Activated naive CD4-positive, alpha-beta T cell treated with anti-CD3 and anti-CD28 coated beads, Interleukin-2, amount 10 ng/mL, durations not matched to agents 7 days and 5 days (primary cell): ENCODE measurements around the gene SAXO2.
"Not testable (repeated sequence)": the region's sequence is repeated elsewhere in the genome, so short reads cannot be mapped to it uniquely, and the experiment has no call there.

ENCODE experiments used
- CTCF ChIA-PET: fragments of 350-600 bp; sonication (Branson Sonifier 250); formaldehyde crosslinking; loops from one replicate; lab custom pipeline; 2021; ENCODE audit warnings: antibody characterized with exemption; lab: Charles Lee
- DNase-seq: peaks from one replicate; pipeline ENCODE4 v3.0.0-alpha.2; 2020
- H3K27ac Mint-ChIP-seq: one replicate; pipeline ENCODE4 v1.8.0; 2021; ENCODE audit warnings: mild to moderate bottlenecking, moderate library complexity, mixed read lengths
- H3K27me3 Mint-ChIP-seq: one replicate; pipeline ENCODE4 v1.8.0; 2021; ENCODE audit warnings: mild to moderate bottlenecking, mixed read lengths
- H3K36me3 Mint-ChIP-seq: one replicate; pipeline ENCODE4 v1.8.0; 2021; ENCODE audit warnings: mixed read lengths
- H3K4me1 Mint-ChIP-seq: one replicate; pipeline ENCODE4 v1.8.0; 2021; ENCODE audit warnings: mixed read lengths
- H3K4me3 Mint-ChIP-seq: one replicate; pipeline ENCODE4 v1.8.0; 2021; ENCODE audit warnings: mild to moderate bottlenecking, moderate library complexity, mixed read lengths
- H3K9me3 Mint-ChIP-seq: one replicate; pipeline ENCODE4 v1.8.0; 2021; ENCODE audit warnings: mixed read lengths

The SAXO2 gene, protein sequence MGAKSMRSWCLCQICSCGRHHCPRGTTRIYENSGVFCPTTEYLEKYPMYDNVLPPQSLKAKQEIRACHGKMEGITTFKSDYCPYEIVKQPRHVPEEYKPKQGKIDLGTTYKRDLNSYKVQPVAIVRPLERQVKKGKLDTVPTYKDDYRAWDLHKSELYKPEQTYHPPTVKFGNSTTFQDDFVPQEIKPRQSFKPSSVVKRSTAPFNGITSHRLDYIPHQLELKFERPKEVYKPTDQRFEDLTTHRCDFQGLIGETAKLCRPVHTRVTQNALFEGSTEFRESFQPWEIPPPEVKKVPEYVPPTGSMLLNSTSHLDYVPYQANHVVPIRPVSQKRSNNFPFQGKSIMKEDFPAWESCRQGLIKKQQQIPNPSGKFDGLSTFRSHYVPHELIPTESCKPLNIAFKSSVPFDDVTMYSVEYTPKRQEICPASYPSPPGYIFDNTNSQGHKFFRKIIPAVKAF

GRCh38 chr15:82262422-82263026, at the start of gene SAXO2, which contains the start of gene EFL1:
TSS of gene SAXO2 (plus strand) at chr15:82262818. CDS start at chr15:82262880, 62 bp downstream.
TSS of gene EFL1 (minus strand) at chr15:82262734. CDS start at chr15:82261778, 956 bp downstream.
- peak within 1 kb of the TSS; percentile 94 for H3K4me3 Mint-ChIP-seq
- DNase-seq = peak; percentile 97
- peak within 1 kb of the TSS; percentile 86 for H3K27ac Mint-ChIP-seq
- no peaks in the 10 kb centered on the region for H3K27me3 Mint-ChIP-seq
- H3K4me1 Mint-ChIP-seq = peaks cover 40% of the 10 kb centered on the region
- H3K36me3 Mint-ChIP-seq = peaks cover 19% of the 10 kb centered on the region
- no peaks in the 10 kb centered on the region for H3K9me3 Mint-ChIP-seq
- CTCF ChIA-PET = interaction anchor here (0.8 kb wide), 1 partner anchor 64 kb away, joined by 3 read pairs; no protein-coding TSS in a partner anchor

DNA sequence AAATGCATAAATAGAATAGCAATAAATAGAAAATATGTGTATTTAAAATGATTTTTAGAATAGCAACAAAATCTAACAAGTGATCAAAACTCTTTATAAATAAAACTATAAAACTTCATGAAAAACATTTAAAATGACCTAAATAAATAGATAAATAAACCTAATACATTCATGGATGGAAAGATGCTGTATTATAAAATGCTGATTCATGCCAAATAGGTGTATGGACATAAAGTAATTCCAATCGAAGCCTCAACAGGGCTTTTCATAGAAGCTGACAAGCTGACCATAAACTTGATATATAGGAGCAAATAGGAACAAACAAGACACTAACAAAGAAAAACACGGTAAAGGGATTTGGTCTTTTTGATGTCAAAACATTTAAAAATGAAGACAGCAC, 46.5 kb upstream of the SAXO2 start:
- CTCF ChIA-PET, H3K27ac Mint-ChIP-seq, H3K9me3 Mint-ChIP-seq, H3K4me1 Mint-ChIP-seq, H3K4me3 Mint-ChIP-seq, H3K27me3 Mint-ChIP-seq, DNase-seq: not testable (repeated sequence)
- peaks cover 41% of the 10 kb centered on the region for H3K36me3 Mint-ChIP-seq

- H3K4me3 Mint-ChIP-seq, H3K27me3 Mint-ChIP-seq, H3K27ac Mint-ChIP-seq, CTCF ChIA-PET, H3K9me3 Mint-ChIP-seq, H3K4me1 Mint-ChIP-seq: not testable (repeated sequence)
- peak; percentile 50 for DNase-seq
- peaks cover 27% of the 10 kb centered on the region for H3K36me3 Mint-ChIP-seq
These were observed 41.1 kb upstream of the SAXO2 start for GRCh38 chr15:82221535-82221934.

DNA sequence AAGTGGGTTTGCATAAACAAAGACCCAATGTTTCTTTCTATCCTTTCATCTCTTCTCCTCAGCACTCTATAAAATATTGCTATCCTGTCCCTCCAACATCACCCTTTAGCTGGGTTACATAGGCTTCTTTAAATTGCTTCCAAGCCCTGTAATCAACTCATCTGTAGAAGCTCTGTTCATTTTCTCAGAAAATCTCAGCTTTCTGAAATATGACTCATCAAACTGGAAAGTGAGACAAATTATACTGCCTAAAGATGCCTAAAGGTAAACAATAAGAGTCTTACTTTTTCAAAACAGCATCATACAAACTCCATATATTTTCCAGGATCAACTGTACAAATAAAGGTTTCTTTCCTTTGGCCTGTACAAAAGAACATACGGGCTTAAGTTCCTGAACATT, 33.9 kb upstream of the SAXO2 start:
- no peak for DNase-seq
- no peaks in the 10 kb centered on the region for H3K9me3 Mint-ChIP-seq
- CTCF ChIA-PET = no interaction called here
- peaks cover 13% of the 10 kb centered on the region for H3K4me1 Mint-ChIP-seq
- H3K4me3 Mint-ChIP-seq = no peak overlapping the region
- peaks cover 43% of the 10 kb centered on the region for H3K36me3 Mint-ChIP-seq
- H3K27ac Mint-ChIP-seq = no peak overlapping the region
- no peaks in the 10 kb centered on the region for H3K27me3 Mint-ChIP-seq

- Mint-ChIP-seq H3K4me1 (peaks cover 13% of the 10 kb centered on the region), H3K27ac (no peak overlapping the region), H3K9me3 (no peaks in the 10 kb centered on the region)
These were observed 31.4 kb upstream of the SAXO2 start for GRCh38 chr15:82231233-82231632.

DNA sequence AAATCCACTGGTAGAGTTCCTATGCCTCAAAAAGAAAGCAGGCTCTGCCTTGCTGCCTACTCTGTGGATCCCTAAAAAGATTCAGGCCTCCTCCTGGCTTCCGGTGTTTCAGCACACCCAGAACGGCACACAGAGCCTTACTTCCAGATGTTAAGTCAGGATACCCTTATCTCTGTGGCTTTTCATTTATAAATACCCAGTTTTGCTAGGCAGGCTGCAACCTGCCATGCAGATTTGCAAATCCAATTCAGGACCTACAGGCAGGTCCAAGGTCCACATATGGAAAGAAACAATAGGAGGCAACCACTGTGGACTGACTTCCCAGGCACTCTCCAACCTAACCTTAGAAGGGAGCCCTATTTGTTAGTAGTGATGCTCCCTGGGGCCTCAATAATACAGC, 30.8 kb upstream of the SAXO2 start:
- no peak for DNase-seq
- Mint-ChIP-seq H3K36me3 (peaks cover 37% of the 10 kb centered on the region), H3K4me1 (peaks cover 13% of the 10 kb centered on the region), H3K27ac (no peak overlapping the region), H3K9me3 (no peaks in the 10 kb centered on the region), H3K4me3 (no peak overlapping the region), H3K27me3 (no peaks in the 10 kb centered on the region)
- CTCF ChIA-PET = no interaction called here

More at GRCh38 chr15:82231233-82231632, 31.4 kb upstream of the SAXO2 start:
- CTCF ChIA-PET = no interaction called here
- H3K36me3 Mint-ChIP-seq = peaks cover 41% of the 10 kb centered on the region
- no peak for DNase-seq
- H3K4me3 Mint-ChIP-seq = no peak overlapping the region
- H3K27me3 Mint-ChIP-seq = no peaks in the 10 kb centered on the region

GRCh38 chr15:82237944-82238534, 24.6 kb upstream of the SAXO2 start:
- H3K27me3 Mint-ChIP-seq, H3K4me3 Mint-ChIP-seq, H3K9me3 Mint-ChIP-seq, H3K27ac Mint-ChIP-seq, CTCF ChIA-PET, DNase-seq: not testable (repeated sequence)
- peaks cover 41% of the 10 kb centered on the region for H3K36me3 Mint-ChIP-seq
- H3K4me1 Mint-ChIP-seq = peaks cover 11% of the 10 kb centered on the region

DNA sequence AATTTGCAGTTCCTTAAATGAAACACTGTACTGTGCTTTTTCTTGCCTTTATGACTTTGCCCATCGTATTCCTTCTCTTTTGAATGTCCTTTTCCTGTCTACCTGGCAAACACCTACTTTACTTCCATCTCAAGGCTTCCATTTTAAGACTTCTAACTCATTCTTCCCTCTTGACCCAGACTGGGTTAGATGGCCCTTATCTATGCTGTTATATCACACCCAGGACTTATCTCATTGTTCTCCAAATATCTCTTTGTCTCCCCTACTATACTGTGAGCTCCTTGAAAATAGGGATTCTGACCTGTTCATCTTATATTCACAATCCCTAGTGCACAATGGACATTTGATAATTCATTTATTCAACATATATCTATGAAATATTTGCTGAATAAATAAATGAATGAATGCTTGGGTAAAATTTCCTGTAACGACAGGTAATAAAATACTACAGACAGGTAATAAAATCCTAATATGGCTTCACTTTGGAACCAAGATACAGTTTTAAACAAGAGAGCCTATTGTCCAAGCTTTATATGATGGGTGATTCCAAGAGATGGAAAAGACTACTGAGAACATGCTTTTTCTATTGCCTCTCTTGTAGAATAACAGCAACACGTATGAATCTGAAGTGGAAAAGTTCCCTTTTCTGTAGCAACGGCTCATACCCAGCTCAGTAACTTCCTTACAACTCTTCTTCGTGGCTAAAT, 22.8 kb upstream of the SAXO2 start:
- no peaks in the 10 kb centered on the region for H3K27me3 Mint-ChIP-seq
- no peak for DNase-seq
- no peaks in the 10 kb centered on the region for H3K9me3 Mint-ChIP-seq
- H3K36me3 Mint-ChIP-seq = peaks cover 40% of the 10 kb centered on the region
- H3K27ac Mint-ChIP-seq = no peak overlapping the region
- H3K4me3 Mint-ChIP-seq = no peak overlapping the region
- peaks cover 16% of the 10 kb centered on the region for H3K4me1 Mint-ChIP-seq
- CTCF ChIA-PET = no interaction called here

DNA sequence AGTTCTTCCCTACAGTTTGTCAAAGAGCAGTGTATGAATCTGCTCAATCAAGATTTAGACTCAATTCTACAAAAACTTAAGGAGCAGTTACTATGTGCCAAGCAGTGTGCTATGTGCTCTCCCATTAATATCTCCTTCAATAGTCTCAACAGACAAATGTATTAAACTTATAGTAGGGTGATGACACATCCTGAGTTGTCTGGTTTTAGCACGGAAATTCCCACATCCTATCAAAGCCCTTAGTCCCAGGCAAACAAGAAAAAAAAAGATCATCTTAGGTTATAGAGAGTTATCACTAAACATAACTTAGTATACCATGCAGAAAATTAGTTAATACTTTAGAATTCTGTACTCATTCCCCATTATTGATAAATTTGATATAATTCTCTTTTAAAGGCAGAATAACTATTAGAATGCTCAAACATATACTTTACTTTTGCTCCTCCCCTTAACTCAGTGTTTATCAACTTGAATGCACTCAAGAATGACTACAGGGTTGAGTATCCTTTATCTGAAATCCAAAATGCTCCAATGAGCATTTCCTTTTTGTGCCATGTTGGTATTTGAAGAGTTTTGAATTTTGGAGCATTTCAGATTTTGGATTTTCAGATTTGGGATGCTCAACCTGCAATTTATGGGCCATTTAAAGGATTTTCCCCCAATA, 20.6 kb upstream of the SAXO2 start:
- H3K4me3 Mint-ChIP-seq, H3K9me3 Mint-ChIP-seq, DNase-seq, H3K27ac Mint-ChIP-seq, CTCF ChIA-PET, H3K27me3 Mint-ChIP-seq: not testable (repeated sequence)
- H3K4me1 Mint-ChIP-seq = peaks cover 35% of the 10 kb centered on the region
- H3K36me3 Mint-ChIP-seq = peaks cover 44% of the 10 kb centered on the region

- H3K27ac Mint-ChIP-seq, H3K4me3 Mint-ChIP-seq, H3K9me3 Mint-ChIP-seq, DNase-seq, H3K27me3 Mint-ChIP-seq, CTCF ChIA-PET: not testable (repeated sequence)
- Mint-ChIP-seq H3K36me3 (peaks cover 45% of the 10 kb centered on the region), H3K4me1 (peaks cover 32% of the 10 kb centered on the region)
These were observed 19.0 kb upstream of the SAXO2 start for GRCh38 chr15:82243644-82244043.

GRCh38 chr15:82245956-82246355, 16.7 kb upstream of the SAXO2 start:
- H3K9me3 Mint-ChIP-seq, H3K27me3 Mint-ChIP-seq, CTCF ChIA-PET, H3K4me3 Mint-ChIP-seq: not testable (repeated sequence)
- peak; percentile 22 for DNase-seq
- Mint-ChIP-seq H3K36me3 (peaks cover 26% of the 10 kb centered on the region), H3K27ac (peak overlapping the region; percentile 15), H3K4me1 (peaks cover 32% of the 10 kb centered on the region)

DNA sequence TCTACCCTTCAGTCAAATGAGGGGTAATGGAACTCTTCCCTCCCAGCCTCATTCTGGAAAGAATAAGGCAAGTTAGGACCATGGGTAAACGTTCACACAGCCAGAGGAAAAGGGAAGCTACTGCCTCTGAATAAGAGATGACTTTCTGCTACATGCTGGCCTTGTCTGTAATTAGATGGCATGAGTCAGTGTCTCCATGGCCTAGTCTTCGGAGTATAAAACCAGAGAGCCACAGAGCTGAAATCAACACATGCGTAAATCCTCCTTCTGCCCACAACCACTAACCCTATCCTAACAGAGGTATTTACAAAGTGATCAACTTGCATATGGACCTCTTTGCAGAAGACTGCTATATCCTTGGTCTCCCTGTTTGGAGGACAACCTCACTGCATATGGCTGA, 14.4 kb upstream of the SAXO2 start:
- DNase-seq, H3K27ac Mint-ChIP-seq, CTCF ChIA-PET, H3K4me3 Mint-ChIP-seq, H3K9me3 Mint-ChIP-seq, H3K27me3 Mint-ChIP-seq: not testable (repeated sequence)
- Mint-ChIP-seq H3K4me1 (peaks cover 26% of the 10 kb centered on the region), H3K36me3 (peaks cover 30% of the 10 kb centered on the region)

DNA sequence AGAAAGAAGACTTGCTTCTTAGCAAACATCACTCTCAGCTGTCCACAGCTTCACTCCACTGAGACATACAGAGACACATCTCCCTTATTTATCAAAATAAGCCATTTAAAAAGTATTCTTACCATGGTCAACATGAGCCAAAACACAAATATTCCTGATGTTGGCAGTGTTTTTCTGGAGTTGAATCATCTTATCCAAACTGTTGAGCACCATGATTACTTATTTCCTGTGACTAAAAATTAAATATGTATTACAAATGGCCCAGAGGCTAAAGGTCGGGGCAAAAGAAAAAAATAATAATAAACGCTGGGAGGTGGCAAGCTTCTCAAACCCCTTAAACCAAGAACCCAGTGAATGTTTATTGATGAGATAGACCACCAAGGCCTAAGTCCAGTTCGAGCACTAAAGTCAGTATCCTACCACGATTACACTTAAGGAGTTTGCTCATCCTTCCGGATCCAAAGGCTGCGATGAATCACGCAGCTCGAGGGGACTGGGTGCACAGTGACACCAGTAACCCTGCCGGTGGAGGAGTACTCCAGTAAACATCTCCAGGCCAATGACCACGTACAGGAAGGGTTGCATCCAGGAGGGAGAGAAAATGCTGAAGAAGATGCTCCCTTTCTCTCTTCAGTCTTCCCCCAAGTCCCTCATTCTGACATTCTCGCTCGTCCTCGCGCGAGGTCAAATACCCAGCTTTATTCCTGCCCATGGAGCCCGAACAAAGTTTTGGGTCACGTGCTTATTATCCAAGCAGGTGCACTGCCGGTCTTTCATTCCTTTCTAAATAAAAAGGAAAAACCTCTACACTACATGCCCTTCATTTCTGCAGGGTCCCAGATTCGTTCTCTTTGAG, 824 bp upstream of the SAXO2 start:
- peak; percentile 49 for DNase-seq

More for the DNA sequence above, 824 bp upstream of the SAXO2 start:
- H3K27ac Mint-ChIP-seq = peak overlapping the region; percentile 86
- CTCF ChIA-PET = interaction anchor here (0.8 kb wide), 1 partner anchor 64 kb away, joined by 3 read pairs; no protein-coding TSS in a partner anchor
- H3K4me1 Mint-ChIP-seq = peaks cover 38% of the 10 kb centered on the region
- not testable (repeated sequence) for H3K27me3 Mint-ChIP-seq, H3K9me3 Mint-ChIP-seq
- H3K36me3 Mint-ChIP-seq = peaks cover 23% of the 10 kb centered on the region
- peak overlapping the region; percentile 94 for H3K4me3 Mint-ChIP-seq
